ENCODE data around the gene LACTBL1. TPM values are rescaled to one million over a fixed set of nuclear protein-coding genes. Genes with fewer than 3 reads are reported as not detected.

The LACTBL1 gene
- total and polyA plus RNA-seq, 12 donors = not detected

DNA sequence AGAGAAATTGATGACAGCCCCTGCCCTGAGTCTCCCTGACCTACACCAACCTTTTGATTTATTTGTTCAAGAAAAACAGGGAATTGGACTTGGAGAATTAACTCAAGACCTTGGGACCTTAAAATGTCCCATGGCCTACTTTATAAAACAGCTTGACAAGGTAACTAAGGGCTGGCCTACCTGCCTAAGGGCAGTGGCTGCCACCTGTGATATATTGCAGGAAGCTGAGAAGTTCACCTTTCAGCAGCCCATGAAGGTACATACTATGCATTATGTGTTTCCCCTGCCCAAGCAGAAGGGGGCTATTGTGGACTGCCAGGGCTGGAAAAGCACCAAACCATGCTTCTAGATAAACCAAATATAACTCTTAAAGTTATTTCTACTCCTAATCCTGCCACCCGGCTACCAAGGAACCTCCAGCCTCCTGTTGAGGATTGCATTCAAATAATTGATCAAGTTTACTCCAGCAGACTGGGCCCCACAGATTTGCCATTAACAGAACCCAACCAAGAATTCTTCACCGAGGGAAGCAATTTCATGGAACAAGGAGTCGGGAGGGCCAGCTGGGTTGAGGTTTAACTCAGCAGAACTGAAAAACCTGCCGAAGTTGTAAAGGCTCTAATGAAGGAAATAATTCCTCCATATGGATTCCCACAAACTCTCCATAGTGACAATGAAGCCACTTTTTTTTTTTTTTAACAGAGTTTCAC lies 28.2 kb downstream of the LACTBL1 start:
- 82 to 84% methylated on average over 4 of the region's 4 CpGs for WGBS, 2 donors
- H3K4me3 ChIP-seq = no peak overlapping the region
- H3K27me3 ChIP-seq = peaks cover 0 to 37% (median 16%) of the 10 kb centered on the region in 7 donors
- no peaks in the 10 kb centered on the region for H3K36me3 ChIP-seq
- TF ChIP-seq, protein P1, sequence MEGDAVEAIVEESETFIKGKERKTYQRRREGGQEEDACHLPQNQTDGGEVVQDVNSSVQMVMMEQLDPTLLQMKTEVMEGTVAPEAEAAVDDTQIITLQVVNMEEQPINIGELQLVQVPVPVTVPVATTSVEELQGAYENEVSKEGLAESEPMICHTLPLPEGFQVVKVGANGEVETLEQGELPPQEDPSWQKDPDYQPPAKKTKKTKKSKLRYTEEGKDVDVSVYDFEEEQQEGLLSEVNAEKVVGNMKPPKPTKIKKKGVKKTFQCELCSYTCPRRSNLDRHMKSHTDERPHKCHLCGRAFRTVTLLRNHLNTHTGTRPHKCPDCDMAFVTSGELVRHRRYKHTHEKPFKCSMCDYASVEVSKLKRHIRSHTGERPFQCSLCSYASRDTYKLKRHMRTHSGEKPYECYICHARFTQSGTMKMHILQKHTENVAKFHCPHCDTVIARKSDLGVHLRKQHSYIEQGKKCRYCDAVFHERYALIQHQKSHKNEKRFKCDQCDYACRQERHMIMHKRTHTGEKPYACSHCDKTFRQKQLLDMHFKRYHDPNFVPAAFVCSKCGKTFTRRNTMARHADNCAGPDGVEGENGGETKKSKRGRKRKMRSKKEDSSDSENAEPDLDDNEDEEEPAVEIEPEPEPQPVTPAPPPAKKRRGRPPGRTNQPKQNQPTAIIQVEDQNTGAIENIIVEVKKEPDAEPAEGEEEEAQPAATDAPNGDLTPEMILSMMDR (IDR thresholded peaks at IDR 0.05) = no peak
- ATAC-seq = no peak
- peaks cover 0 to 23% (median 7%) of the 10 kb centered on the region in 11 donors for H3K9me3 ChIP-seq
- intact Hi-C loops (cut with DNase I) = no loop called here
- H3K27ac ChIP-seq = no peak overlapping the region
- DNase-seq = no peak
- no peaks in the 10 kb centered on the region for H3K4me1 ChIP-seq

DNA sequence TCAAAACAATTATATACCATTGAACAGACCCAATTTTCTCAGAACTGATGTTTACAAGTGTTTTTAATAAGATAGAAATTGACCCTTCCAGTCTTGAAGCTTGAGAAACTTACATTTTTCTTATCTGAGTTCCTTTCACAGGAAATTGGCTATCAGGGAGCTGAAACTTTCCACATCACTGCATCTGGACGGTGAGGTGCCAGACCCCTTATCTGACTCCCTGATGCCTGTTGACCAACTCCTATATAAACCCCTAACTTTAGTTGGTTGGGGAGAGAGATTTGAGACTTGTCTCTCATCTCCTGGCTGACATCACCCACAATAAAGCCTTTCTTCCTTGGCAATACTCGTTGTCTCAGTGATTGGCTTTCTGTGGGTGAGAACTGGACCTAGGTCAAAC lies 31.4 kb downstream of the LACTBL1 start:
- no peaks in the 10 kb centered on the region for H3K36me3 ChIP-seq
- no peak overlapping the region for H3K4me3 ChIP-seq
- DNase-seq (no peak), ATAC-seq (no peak)
- peaks cover 0 to 24% (median 7%) of the 10 kb centered on the region in 11 donors for H3K9me3 ChIP-seq
- peaks cover 0 to 28% (median 12%) of the 10 kb centered on the region in 7 donors for H3K27me3 ChIP-seq
- H3K27ac ChIP-seq = no peak overlapping the region
- intact Hi-C loops (cut with DNase I) = no loop called here
- H3K4me1 ChIP-seq = no peaks in the 10 kb centered on the region
- WGBS, 2 donors = 34 to 42% methylated on average over 2 of the region's 2 CpGs
- TF ChIP-seq, protein P1 (IDR thresholded peaks at IDR 0.05) = no peak

DNA sequence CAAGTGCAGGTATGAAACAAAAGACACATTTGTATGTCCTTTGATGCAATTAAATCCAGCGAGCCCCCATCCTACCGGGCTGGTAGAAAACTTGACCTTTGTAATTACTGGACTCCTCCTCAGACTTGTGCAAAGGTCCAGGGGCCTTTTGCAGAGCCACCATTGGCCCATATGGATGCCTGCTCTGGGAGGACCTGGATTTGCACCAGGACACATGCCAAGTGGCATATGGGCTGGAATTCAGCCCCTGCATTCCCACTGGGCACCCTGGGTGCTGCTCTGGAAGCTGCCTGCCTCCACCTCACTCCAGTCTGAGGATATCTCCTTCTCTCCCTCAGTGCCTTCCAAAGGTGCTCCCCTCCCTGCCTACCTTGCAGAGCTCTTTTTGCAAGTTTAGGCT lies 36.0 kb downstream of the LACTBL1 start:
- ATAC-seq = no peak
- no peak overlapping the region for H3K4me3 ChIP-seq
- no peaks in the 10 kb centered on the region for H3K4me1 ChIP-seq
- 48 to 67% methylated on average over 2 of the region's 2 CpGs for WGBS, 2 donors
- no peak for DNase-seq
- no peaks in the 10 kb centered on the region for H3K36me3 ChIP-seq
- peaks cover 0 to 6% (median 0%) of the 10 kb centered on the region in 7 donors for H3K27me3 ChIP-seq
- no peak overlapping the region for H3K27ac ChIP-seq
- TF ChIP-seq, protein P1 (IDR thresholded peaks at IDR 0.05) = no peak
- intact Hi-C loops (cut with DNase I) = loop anchor here in 2 of 10 donors (10.0 kb wide), 2 partner anchors 232 to 262 kb away; no protein-coding TSS in a partner anchor
- peaks cover 0 to 32% (median 7%) of the 10 kb centered on the region in 11 donors for H3K9me3 ChIP-seq

DNA sequence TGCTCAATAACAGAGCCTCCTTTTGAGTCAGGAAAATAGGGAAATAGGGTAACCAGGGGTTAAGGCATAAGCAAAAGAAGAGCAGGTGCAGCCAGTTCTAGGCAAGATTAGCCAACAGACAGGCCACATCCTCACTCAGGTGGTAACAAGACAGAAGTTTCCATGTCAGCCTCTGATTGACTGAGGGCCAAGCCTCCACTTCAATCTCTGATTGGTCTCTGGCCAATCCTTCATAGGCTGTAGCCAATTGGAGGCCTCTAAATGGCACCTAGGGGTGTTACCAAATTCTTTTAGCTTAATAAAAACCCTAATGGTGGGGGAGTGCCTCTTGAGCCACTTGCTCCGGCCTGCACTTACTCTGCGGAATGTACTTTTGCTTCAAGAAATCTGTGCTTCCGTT lies 37.2 kb downstream of the LACTBL1 start:
- H3K4me3 ChIP-seq = no peak overlapping the region
- no peak overlapping the region for H3K27ac ChIP-seq
- intact Hi-C loops (cut with DNase I) = loop anchor here in 2 of 10 donors (10.0 kb wide), 2 partner anchors 231 to 261 kb away; no protein-coding TSS in a partner anchor
- DNase-seq (no peak), ATAC-seq (no peak)
- H3K27me3 ChIP-seq = peaks cover 0 to 13% (median 0%) of the 10 kb centered on the region in 7 donors
- H3K4me1 ChIP-seq = no peaks in the 10 kb centered on the region
- H3K9me3 ChIP-seq = peaks cover 0 to 24% (median 0%) of the 10 kb centered on the region in 11 donors
- TF ChIP-seq, protein P1 (IDR thresholded peaks at IDR 0.05) = no peak
- 95 to 97% methylated on average over 3 of the region's 3 CpGs for WGBS, 2 donors
- H3K36me3 ChIP-seq = no peaks in the 10 kb centered on the region

Measured in heart right ventricle (tissue), 16 donors.